ENCODE measurements around the gene SLC66A1.

Gene SLC66A1

DNA sequence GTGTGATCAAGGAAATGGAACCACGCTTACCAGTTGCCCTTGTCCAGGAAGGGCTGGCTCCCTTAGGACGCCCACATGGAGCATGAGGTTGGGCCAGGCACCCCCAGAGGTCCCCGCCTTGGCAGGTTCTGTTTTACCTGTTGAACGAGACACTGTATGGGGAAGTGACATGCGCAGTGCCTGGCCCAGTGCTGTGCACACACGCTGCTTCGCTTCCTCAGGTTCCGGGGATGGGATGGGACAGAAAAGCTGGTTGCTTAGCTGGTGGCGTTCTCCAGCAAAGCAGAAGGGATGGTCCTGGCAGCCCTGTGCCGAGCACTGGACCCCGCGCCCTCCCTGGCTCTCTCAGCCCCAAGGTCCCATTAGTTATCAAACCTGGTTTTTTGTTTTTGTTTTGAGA is 20.7 kb downstream of the SLC66A1 start:
- Histone ChIP-seq H3K27ac (ENCODE audit: low read length) (no peak overlapping the region), H2AFZ (ENCODE audit: low read depth, low read length) (no peak overlapping the region), H3K9ac (ENCODE audit: low read depth, low read length) (no peak overlapping the region), H3K4me3 (ENCODE audit: low read depth in 1 of 2, low read length in 2 of 2) (no peak overlapping the region), H3K27me3 (ENCODE audit: insufficient read depth, low read length, poor library complexity) (no peaks in the 10 kb centered on the region), H3K4me2 (ENCODE audit: insufficient read depth, low read length) (no peak overlapping the region), H4K20me1 (ENCODE audit: insufficient read depth, low read length) (no peaks in the 10 kb centered on the region; the same call in 1 of the 2 replicates), H3K36me3 (ENCODE audit: insufficient read depth, low read length) (peaks cover 5% of the 10 kb centered on the region; the same call in 1 of the 2 replicates), H3K9me3 (ENCODE audit: insufficient read depth, low read length, severe bottlenecking) (no peaks in the 10 kb centered on the region), H3K79me2 (ENCODE audit: insufficient read depth, low read length) (no peaks in the 10 kb centered on the region), H3K4me1 (ENCODE audit: insufficient read depth, low read length) (no peaks in the 10 kb centered on the region)
- TF ChIP-seq, protein P1, sequence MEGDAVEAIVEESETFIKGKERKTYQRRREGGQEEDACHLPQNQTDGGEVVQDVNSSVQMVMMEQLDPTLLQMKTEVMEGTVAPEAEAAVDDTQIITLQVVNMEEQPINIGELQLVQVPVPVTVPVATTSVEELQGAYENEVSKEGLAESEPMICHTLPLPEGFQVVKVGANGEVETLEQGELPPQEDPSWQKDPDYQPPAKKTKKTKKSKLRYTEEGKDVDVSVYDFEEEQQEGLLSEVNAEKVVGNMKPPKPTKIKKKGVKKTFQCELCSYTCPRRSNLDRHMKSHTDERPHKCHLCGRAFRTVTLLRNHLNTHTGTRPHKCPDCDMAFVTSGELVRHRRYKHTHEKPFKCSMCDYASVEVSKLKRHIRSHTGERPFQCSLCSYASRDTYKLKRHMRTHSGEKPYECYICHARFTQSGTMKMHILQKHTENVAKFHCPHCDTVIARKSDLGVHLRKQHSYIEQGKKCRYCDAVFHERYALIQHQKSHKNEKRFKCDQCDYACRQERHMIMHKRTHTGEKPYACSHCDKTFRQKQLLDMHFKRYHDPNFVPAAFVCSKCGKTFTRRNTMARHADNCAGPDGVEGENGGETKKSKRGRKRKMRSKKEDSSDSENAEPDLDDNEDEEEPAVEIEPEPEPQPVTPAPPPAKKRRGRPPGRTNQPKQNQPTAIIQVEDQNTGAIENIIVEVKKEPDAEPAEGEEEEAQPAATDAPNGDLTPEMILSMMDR (IDR thresholded peaks at IDR 0.05; ENCODE audit: borderline replicate concordance, extremely low read depth, low read length, poor library complexity, severe bottlenecking) = no peak
- no peak for TF ChIP-seq EZH2 (IDR thresholded peaks at IDR 0.05; ENCODE audit: borderline replicate concordance, low read depth, low read length, severe bottlenecking)
- ATAC-seq (ENCODE audit: insufficient read depth, low read depth) (no peak), DNase-seq (no peak)

DNA sequence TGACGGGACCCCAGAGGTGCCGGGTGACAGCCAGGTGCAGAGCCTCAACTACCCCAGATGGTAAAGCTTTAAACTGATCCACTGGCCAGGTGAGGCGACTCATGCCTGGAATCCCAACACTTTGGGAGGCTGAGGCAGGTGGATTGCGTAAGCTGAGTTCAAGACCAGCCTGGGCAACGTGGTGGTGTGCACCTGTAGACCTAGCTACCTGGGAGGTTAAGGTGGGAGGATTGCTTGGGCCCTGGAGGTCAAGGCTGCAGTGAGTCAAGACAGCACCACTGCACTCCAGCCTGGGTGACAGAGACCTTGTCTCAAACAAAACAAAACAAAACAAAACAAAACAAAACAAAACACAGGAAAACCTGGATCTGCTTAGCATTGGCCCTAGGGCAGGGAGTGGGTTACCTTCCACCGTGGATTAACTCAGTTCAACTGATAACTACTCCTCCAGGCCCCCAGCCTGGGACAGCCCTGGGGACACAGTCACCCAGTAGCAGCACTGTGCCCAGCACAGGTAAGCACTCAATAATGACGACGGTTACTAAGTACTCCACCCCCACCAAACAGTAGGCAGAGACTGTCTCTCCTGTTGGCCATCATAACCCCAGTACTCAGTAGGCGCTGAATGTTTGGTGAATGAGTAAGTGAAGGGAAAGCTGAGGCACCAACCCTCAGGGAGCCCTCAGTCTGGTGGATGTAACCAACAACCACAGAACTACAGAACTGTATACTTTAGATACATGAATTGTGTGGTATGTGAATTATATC is 21.6 kb downstream of the SLC66A1 start:
- ATAC-seq (ENCODE audit: insufficient read depth, low read depth) (no peak), DNase-seq (no peak)
- Histone ChIP-seq H2AFZ (ENCODE audit: low read depth, low read length) (no peak overlapping the region), H3K4me3 (ENCODE audit: low read depth in 1 of 2, low read length in 2 of 2) (no peak overlapping the region), H3K27ac (ENCODE audit: low read length) (no peak overlapping the region; the same call in 1 of the 2 replicates), H3K4me1 (ENCODE audit: insufficient read depth, low read length) (no peaks in the 10 kb centered on the region), H3K9ac (ENCODE audit: low read depth, low read length) (no peak overlapping the region), H4K20me1 (ENCODE audit: insufficient read depth, low read length) (no peaks in the 10 kb centered on the region; the same call in 1 of the 2 replicates), H3K36me3 (ENCODE audit: insufficient read depth, low read length) (peaks cover 6% of the 10 kb centered on the region; the same call in 1 of the 2 replicates), H3K9me3 (ENCODE audit: insufficient read depth, low read length, severe bottlenecking) (no peaks in the 10 kb centered on the region), H3K27me3 (ENCODE audit: insufficient read depth, low read length, poor library complexity) (no peaks in the 10 kb centered on the region), H3K79me2 (ENCODE audit: insufficient read depth, low read length) (no peaks in the 10 kb centered on the region), H3K4me2 (ENCODE audit: insufficient read depth, low read length) (no peak overlapping the region)
- TF ChIP-seq EZH2 (IDR thresholded peaks at IDR 0.05; ENCODE audit: borderline replicate concordance, low read depth, low read length, severe bottlenecking) = no peak
- TF ChIP-seq, protein P1 (IDR thresholded peaks at IDR 0.05; ENCODE audit: borderline replicate concordance, extremely low read depth, low read length, poor library complexity, severe bottlenecking) = no peak

DNA sequence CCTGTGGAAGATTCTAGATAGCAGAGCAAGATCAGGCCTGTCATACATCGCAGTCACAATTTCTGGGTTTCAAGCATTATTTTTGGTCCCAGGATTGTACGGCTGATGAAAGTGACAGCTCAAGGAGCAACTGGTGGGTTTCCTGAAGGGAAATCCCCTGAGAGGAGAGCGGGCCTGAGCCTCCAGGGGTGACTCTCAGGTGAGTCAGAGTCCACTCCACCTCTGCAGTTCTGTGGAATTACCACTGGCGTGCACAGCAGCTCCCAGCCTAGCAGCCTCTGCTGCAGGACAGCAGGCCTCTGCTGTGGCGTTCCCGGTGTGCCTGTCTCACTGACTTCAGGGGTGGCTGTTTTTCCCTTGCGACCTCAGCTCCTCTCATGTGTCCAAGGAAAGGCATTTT is 24.4 kb downstream of the SLC66A1 start:
- Histone ChIP-seq H2AFZ (ENCODE audit: low read depth, low read length) (no peak overlapping the region), H4K20me1 (ENCODE audit: insufficient read depth, low read length) (peaks cover 4% of the 10 kb centered on the region; the same call in 1 of the 2 replicates), H3K27me3 (ENCODE audit: insufficient read depth, low read length, poor library complexity) (no peaks in the 10 kb centered on the region), H3K9me3 (ENCODE audit: insufficient read depth, low read length, severe bottlenecking) (no peaks in the 10 kb centered on the region), H3K36me3 (ENCODE audit: insufficient read depth, low read length) (peaks cover 17% of the 10 kb centered on the region), H3K4me3 (ENCODE audit: low read depth in 1 of 2, low read length in 2 of 2) (no peak overlapping the region), H3K4me2 (ENCODE audit: insufficient read depth, low read length) (no peak overlapping the region), H3K9ac (ENCODE audit: low read depth, low read length) (no peak overlapping the region), H3K27ac (ENCODE audit: low read length) (no peak overlapping the region), H3K79me2 (ENCODE audit: insufficient read depth, low read length) (no peaks in the 10 kb centered on the region), H3K4me1 (ENCODE audit: insufficient read depth, low read length) (no peaks in the 10 kb centered on the region)
- TF ChIP-seq EZH2 (IDR thresholded peaks at IDR 0.05; ENCODE audit: borderline replicate concordance, low read depth, low read length, severe bottlenecking) = no peak
- TF ChIP-seq, protein P1 (IDR thresholded peaks at IDR 0.05; ENCODE audit: borderline replicate concordance, extremely low read depth, low read length, poor library complexity, severe bottlenecking) = no peak
- DNase-seq (no peak), ATAC-seq (ENCODE audit: insufficient read depth, low read depth) (no peak)

Measured in DND-41 (cell line).